SJSA1 (cell line): ENCODE results near the gene THUMPD3. TPM values are rescaled to one million over a fixed set of nuclear protein-coding genes. Genes with fewer than 3 reads are reported as not detected.

ENCODE experiments used
- DNase-seq, 2 experiments: peaks; one replicate each; pipeline ENCODE4 v3.0.0-alpha.2; 2015 to 2020; ENCODE audit warnings: low spot score in 2 of 2, low read depth in 1 of 2
- H3K27ac ChIP-seq: fragments of 250-450 bp; sonication (Bioruptor Pico); 2 replicates; pipeline ENCODE4 v1.5.1; 2020; ENCODE audit warnings: mild to moderate bottlenecking, moderate library complexity
- H3K27me3 ChIP-seq: fragments of 250-450 bp; sonication (Bioruptor Pico); replicated peaks from 2 replicates; pipeline ENCODE4 v1.5.1; 2020; ENCODE audit warnings: mild to moderate bottlenecking, moderate library complexity
- H3K36me3 ChIP-seq: fragments of 250-450 bp; sonication (Bioruptor Pico); 2 replicates; pipeline ENCODE4 v1.5.1; 2020; ENCODE audit warnings: mild to moderate bottlenecking
- H3K4me1 ChIP-seq: fragments of 250-450 bp; sonication (Bioruptor Pico); replicated peaks from 2 replicates; pipeline ENCODE4 v1.6.1; 2021; ENCODE audit warnings: mild to moderate bottlenecking
- H3K4me3 ChIP-seq: fragments of 250-450 bp; sonication (Bioruptor Pico); 2 replicates; pipeline ENCODE4 v1.5.1; 2020; ENCODE audit warnings: mild to moderate bottlenecking
- H3K9me3 ChIP-seq: fragments of 250-450 bp; sonication (Bioruptor Pico); replicated peaks from 2 replicates; pipeline ENCODE4 v1.5.1; 2020; ENCODE audit warnings: mild to moderate bottlenecking
- total RNA-seq: library from RNA; depleted of rRNA; stranded (reverse); fragments of >200 nt; shearing (Covaris generic); gene quantifications from 2 replicates; pipeline ENCODE4 v1.2.3, GENCODE V29; 2014

The THUMPD3 gene
- total RNA-seq, 1 experiment from 2014 or later, result 33.8 TPM

- no peak overlapping the region for H3K27ac ChIP-seq
- no peak for DNase-seq
- no peaks in the 10 kb centered on the region for H3K9me3 ChIP-seq
- H3K27me3 ChIP-seq, result no peaks in the 10 kb centered on the region
- H3K36me3 ChIP-seq, result peaks cover 9% of the 10 kb centered on the region; the same call in 1 of the 2 replicates
- no peaks in the 10 kb centered on the region; the same call in 1 of the 2 replicates for H3K4me1 ChIP-seq
- no peak overlapping the region for H3K4me3 ChIP-seq
Measured at GRCh38 chr3:9408546-9408945, 45.7 kb downstream of the THUMPD3 start.

- Histone ChIP-seq H3K9me3 (no peaks in the 10 kb centered on the region), H3K27ac (no peak overlapping the region)
Measured at GRCh38 chr3:9409981-9410854, 47.4 kb downstream of the THUMPD3 start.

GRCh38 chr3:9411302-9411701 is 48.4 kb downstream of the THUMPD3 start:
- peaks cover 4% of the 10 kb centered on the region for H3K4me1 ChIP-seq
- no peak overlapping the region for H3K27ac ChIP-seq

More at GRCh38 chr3:9409981-9410854, 47.4 kb downstream of the THUMPD3 start:
- peaks cover 16% of the 10 kb centered on the region for H3K36me3 ChIP-seq
- DNase-seq, result no peak
- no peaks in the 10 kb centered on the region for H3K27me3 ChIP-seq
- no peaks in the 10 kb centered on the region for H3K4me1 ChIP-seq
- no peak overlapping the region for H3K4me3 ChIP-seq

GRCh38 chr3:9412293-9412692 is 49.4 kb downstream of the THUMPD3 start:
- peaks cover 7% of the 10 kb centered on the region for H3K4me1 ChIP-seq
- no peak overlapping the region for H3K27ac ChIP-seq
- no peaks in the 10 kb centered on the region for H3K27me3 ChIP-seq
- H3K4me3 ChIP-seq, result no peak overlapping the region
- DNase-seq, result no peak
- no peaks in the 10 kb centered on the region for H3K9me3 ChIP-seq
- peaks cover 24% of the 10 kb centered on the region for H3K36me3 ChIP-seq

More at GRCh38 chr3:9411302-9411701, 48.4 kb downstream of the THUMPD3 start:
- no peaks in the 10 kb centered on the region for H3K27me3 ChIP-seq
- no peak for DNase-seq
- no peak overlapping the region for H3K4me3 ChIP-seq
- H3K36me3 ChIP-seq, result peaks cover 15% of the 10 kb centered on the region
- H3K9me3 ChIP-seq, result no peaks in the 10 kb centered on the region

GRCh38 chr3:9414826-9415225 is 52.0 kb downstream of the THUMPD3 start:
- Histone ChIP-seq H3K4me3 (no peak overlapping the region), H3K9me3 (no peaks in the 10 kb centered on the region), H3K4me1 (peaks cover 7% of the 10 kb centered on the region), H3K36me3 (peaks cover 32% of the 10 kb centered on the region), H3K27ac (no peak overlapping the region), H3K27me3 (no peaks in the 10 kb centered on the region)
- no peak for DNase-seq

- peaks cover 8% of the 10 kb centered on the region for H3K4me1 ChIP-seq
- no peak overlapping the region for H3K27ac ChIP-seq
- no peak for DNase-seq
- H3K36me3 ChIP-seq, result peaks cover 31% of the 10 kb centered on the region
- H3K4me3 ChIP-seq, result no peak overlapping the region
- H3K9me3 ChIP-seq, result no peaks in the 10 kb centered on the region
- H3K27me3 ChIP-seq, result no peaks in the 10 kb centered on the region
Measured at GRCh38 chr3:9415485-9416138, 52.8 kb downstream of the THUMPD3 start.

- H3K27ac ChIP-seq, result peak overlapping the region; percentile 34; the same call in 1 of the 2 replicates
- peaks cover 32% of the 10 kb centered on the region for H3K36me3 ChIP-seq
- H3K4me1 ChIP-seq, result peaks cover 12% of the 10 kb centered on the region
- no peaks in the 10 kb centered on the region for H3K9me3 ChIP-seq
- H3K27me3 ChIP-seq, result no peaks in the 10 kb centered on the region
- DNase-seq, result no peak
- no peak overlapping the region for H3K4me3 ChIP-seq
Measured at GRCh38 chr3:9416139-9416780, 53.4 kb downstream of the THUMPD3 start.

GRCh38 chr3:9420850-9421549 is 58.1 kb downstream of the THUMPD3 start:
- DNase-seq, result no peak

GRCh38 chr3:9422712-9423424 is 60.0 kb downstream of the THUMPD3 start:
- Histone ChIP-seq H3K27ac (peak overlapping the region; percentile 65), H3K4me3 (no peak overlapping the region), H3K27me3 (no peaks in the 10 kb centered on the region), H3K4me1 (peaks cover 17% of the 10 kb centered on the region), H3K36me3 (peaks cover 52% of the 10 kb centered on the region), H3K9me3 (no peaks in the 10 kb centered on the region)
- DNase-seq, result peak; percentile 73 to 76

More at GRCh38 chr3:9420850-9421549, 58.1 kb downstream of the THUMPD3 start:
- Histone ChIP-seq H3K4me1 (peaks cover 24% of the 10 kb centered on the region), H3K36me3 (peaks cover 47% of the 10 kb centered on the region), H3K27ac (no peak overlapping the region), H3K9me3 (no peaks in the 10 kb centered on the region), H3K4me3 (no peak overlapping the region), H3K27me3 (no peaks in the 10 kb centered on the region)

- DNase-seq, result no peak
- H3K4me1 ChIP-seq, result no peaks in the 10 kb centered on the region
- no peaks in the 10 kb centered on the region for H3K27me3 ChIP-seq
- H3K9me3 ChIP-seq, result no peaks in the 10 kb centered on the region
- H3K27ac ChIP-seq, result no peak overlapping the region
- no peak overlapping the region for H3K4me3 ChIP-seq
- H3K36me3 ChIP-seq, result peaks cover 88% of the 10 kb centered on the region
Measured at GRCh38 chr3:9428411-9428810, 65.6 kb downstream of the THUMPD3 start.

GRCh38 chr3:9430733-9431132 is 67.9 kb downstream of the THUMPD3 start:
- H3K4me1 ChIP-seq, result no peaks in the 10 kb centered on the region
- no peak overlapping the region for H3K27ac ChIP-seq
- H3K4me3 ChIP-seq, result no peak overlapping the region
- no peaks in the 10 kb centered on the region for H3K27me3 ChIP-seq
- no peaks in the 10 kb centered on the region for H3K9me3 ChIP-seq
- no peak for DNase-seq
- H3K36me3 ChIP-seq, result peaks cover 97% of the 10 kb centered on the region

GRCh38 chr3:9433627-9434521 is 71.0 kb downstream of the THUMPD3 start:
- peaks cover 96% of the 10 kb centered on the region for H3K36me3 ChIP-seq
- DNase-seq, result no peak
- H3K27ac ChIP-seq, result no peak overlapping the region
- H3K9me3 ChIP-seq, result no peaks in the 10 kb centered on the region
- H3K27me3 ChIP-seq, result no peaks in the 10 kb centered on the region
- H3K4me3 ChIP-seq, result no peak overlapping the region
- H3K4me1 ChIP-seq, result no peaks in the 10 kb centered on the region; the same call in 1 of the 2 replicates
